Lower leg skin (tissue), 3 donors: ENCODE data around the gene SMPD1.

ENCODE experiments used
- CTCF ChIP-seq, 3 donors: fragments of 450-650 bp; IDR thresholded peaks; one replicate each; pipeline ENCODE4 v1.5.1; 2016; ENCODE audit warnings: antibody characterized with exemption in 3 of 3, mild to moderate bottlenecking in 3 of 3, moderate library complexity in 2 of 3
- POLR2A ChIP-seq, 2 donors: fragments of 450-650 bp; IDR thresholded peaks; one replicate each; pipeline ENCODE4 v1.6.1; 2016 to 2017; ENCODE audit warnings: antibody characterized with exemption in 2 of 2, mild to moderate bottlenecking in 1 of 2, moderate library complexity in 1 of 2

DNA sequence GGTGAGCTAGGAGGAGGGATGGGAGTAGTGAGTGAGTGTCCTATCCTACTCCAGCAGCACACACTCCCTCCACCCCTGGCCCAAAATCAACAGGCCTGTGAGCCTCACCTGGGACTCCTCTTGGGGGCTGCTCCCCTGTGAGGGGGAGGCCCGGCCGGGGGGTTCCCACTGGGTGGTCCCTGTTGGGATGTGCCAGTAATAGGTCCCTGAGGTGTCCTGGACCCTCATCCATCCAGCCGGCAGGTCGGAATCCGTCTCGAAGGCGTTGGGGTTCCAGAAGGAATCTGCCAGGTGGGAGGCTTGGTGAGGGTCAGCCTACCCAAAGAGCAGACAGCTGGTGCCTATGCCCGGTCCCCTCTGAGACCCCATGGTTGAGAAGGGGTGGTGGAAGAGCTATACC, 13.3 kb downstream of the SMPD1 start:
- TF ChIP-seq CTCF (IDR thresholded peaks at IDR 0.05) (no peak), POLR2A (IDR thresholded peaks at IDR 0.05) (no peak)
